A673 (cell line): ENCODE measurements around the gene PHLDB2.

Experiments
- CTCF ChIP-seq: fragments of 300-800, 200-600 bp; sonication (generic); conservative IDR thresholded peaks from 2 replicates; pipeline ENCODE4 v1.5.1; 2017; ENCODE audit warnings: low read depth, mild to moderate bottlenecking, antibody characterized with exemption, low read length, moderate library complexity, mixed read lengths
- EZH2 ChIP-seq: fragments of 200-600 bp; sonication (generic); IDR thresholded peaks from 2 replicates; pipeline ENCODE4 v1.6.1; 2017; ENCODE audit warnings: borderline replicate concordance, low read depth, mild to moderate bottlenecking, mixed read lengths, antibody characterized with exemption, low read length; ENCODE audit not compliant: poor library complexity, severe bottlenecking

DNA sequence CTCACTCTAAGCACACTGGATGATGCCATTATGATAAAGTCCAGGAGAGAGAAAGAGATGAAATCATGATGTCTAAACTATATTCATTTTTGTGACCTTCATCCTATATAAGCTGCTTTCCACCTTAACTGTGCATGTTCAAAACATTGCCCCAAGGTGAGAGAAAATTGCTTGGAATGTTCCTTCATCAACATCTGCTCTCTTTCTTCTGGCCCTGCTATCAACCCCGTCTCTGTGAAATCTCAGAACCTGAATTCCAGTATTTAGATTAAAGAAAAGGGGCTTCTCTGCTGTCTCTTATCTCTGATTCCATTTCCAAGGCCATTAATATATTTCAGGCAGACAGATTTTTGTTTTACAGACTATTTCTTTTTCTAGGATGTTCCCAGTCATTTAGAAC, 47.3 kb upstream of the PHLDB2 start:
- TF ChIP-seq CTCF (no peak), EZH2 (no peak)
